ENCODE measurements around the gene SLC41A1.

SLC41A1 gene

DNA sequence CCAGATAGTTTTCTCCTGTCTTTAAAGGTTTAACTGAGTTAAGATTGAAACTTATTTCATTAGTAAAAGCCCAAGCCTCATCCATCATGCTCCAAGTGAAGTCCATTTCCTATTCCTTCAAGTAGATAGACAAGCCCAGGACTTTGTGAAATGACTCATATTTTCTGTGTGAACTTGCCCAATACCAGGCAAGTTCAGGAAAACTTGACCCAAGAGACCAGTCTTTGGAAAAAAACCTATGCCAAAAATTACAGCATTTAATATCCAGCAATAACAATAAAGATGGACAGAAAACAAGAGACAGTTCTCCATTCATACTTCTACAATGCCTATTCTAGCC, 37.3 kb downstream of the SLC41A1 start:
- TF ChIP-seq, protein P1, sequence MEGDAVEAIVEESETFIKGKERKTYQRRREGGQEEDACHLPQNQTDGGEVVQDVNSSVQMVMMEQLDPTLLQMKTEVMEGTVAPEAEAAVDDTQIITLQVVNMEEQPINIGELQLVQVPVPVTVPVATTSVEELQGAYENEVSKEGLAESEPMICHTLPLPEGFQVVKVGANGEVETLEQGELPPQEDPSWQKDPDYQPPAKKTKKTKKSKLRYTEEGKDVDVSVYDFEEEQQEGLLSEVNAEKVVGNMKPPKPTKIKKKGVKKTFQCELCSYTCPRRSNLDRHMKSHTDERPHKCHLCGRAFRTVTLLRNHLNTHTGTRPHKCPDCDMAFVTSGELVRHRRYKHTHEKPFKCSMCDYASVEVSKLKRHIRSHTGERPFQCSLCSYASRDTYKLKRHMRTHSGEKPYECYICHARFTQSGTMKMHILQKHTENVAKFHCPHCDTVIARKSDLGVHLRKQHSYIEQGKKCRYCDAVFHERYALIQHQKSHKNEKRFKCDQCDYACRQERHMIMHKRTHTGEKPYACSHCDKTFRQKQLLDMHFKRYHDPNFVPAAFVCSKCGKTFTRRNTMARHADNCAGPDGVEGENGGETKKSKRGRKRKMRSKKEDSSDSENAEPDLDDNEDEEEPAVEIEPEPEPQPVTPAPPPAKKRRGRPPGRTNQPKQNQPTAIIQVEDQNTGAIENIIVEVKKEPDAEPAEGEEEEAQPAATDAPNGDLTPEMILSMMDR (IDR thresholded peaks at IDR 0.05; ENCODE audit: control extremely low read depth, extremely low read depth, low read depth, missing control alignments) = no peak
- no peak for DNase-seq (ENCODE audit: extremely low spot score)
- ChIA-PET POLR2A (no interaction called here), CTCF (interaction anchor here (1.8 to 6.6 kb wide), 4 partner anchors 15 to 201 kb away, joined by 3 to 36 read pairs (median 6); no protein-coding TSS in a partner anchor)

GRCh38 chr1:205775015-205775716, 37.8 kb downstream of the SLC41A1 start, which contains the start of gene RAB29:
RAB29 (minus strand) TSS chr1:205775482; CDS start chr1:205774956, 526 bp downstream.
- TF ChIP-seq, protein P1 (IDR thresholded peaks at IDR 0.05; ENCODE audit: control extremely low read depth, extremely low read depth, low read depth, missing control alignments) = no peak
- ChIA-PET CTCF (interaction anchor here (0.7 to 6.6 kb wide), 6 partner anchors 13 to 202 kb away, joined by 3 to 36 read pairs (median 6); no protein-coding TSS in a partner anchor), POLR2A (no interaction called here)
- DNase-seq (ENCODE audit: extremely low spot score) = peak; percentile 83

GRCh38 chr1:205774198-205775014, 38.6 kb downstream of the SLC41A1 start:
- peak; percentile 52 for DNase-seq (ENCODE audit: extremely low spot score)
- TF ChIP-seq, protein P1 (IDR thresholded peaks at IDR 0.05; ENCODE audit: control extremely low read depth, extremely low read depth, low read depth, missing control alignments) = no peak
- ChIA-PET CTCF (interaction anchor here (0.7 to 6.6 kb wide), 9 partner anchors 11 to 203 kb away, joined by 3 to 36 read pairs (median 5); no protein-coding TSS in a partner anchor), POLR2A (interaction anchor here (0.7 to 0.8 kb wide), 2 partner anchors 25 to 139 kb away, joined by 3 read pairs; no protein-coding TSS in a partner anchor)

DNA sequence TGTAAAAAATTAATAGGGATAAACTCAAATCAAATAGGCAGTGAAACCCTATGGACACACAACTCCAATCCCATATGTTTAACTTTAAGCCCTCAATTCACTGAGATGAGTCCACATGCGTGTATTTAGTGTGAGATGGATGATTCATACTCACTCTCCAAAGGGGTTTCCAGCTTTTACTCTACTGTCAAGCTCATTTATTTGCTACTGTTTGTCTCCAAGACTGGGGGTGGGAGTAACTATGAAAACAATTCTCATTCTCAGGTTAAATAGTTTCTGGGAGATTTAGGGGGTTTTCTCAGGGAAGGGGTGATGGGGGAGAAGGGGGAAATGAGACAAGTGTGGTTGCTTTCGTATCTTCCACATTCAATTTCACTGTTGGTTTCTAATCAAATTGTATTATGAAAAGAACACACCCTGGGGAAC, 40.4 kb downstream of the SLC41A1 start:
- ChIA-PET CTCF (interaction anchor here (1.1 to 6.6 kb wide), 7 partner anchors 9 to 205 kb away, joined by 3 to 36 read pairs (median 4); no protein-coding TSS in a partner anchor), POLR2A (no interaction called here)
- peak; percentile 56 for DNase-seq (ENCODE audit: extremely low spot score)
- TF ChIP-seq, protein P1 (IDR thresholded peaks at IDR 0.05; ENCODE audit: control extremely low read depth, extremely low read depth, low read depth, missing control alignments) = no peak

DNA sequence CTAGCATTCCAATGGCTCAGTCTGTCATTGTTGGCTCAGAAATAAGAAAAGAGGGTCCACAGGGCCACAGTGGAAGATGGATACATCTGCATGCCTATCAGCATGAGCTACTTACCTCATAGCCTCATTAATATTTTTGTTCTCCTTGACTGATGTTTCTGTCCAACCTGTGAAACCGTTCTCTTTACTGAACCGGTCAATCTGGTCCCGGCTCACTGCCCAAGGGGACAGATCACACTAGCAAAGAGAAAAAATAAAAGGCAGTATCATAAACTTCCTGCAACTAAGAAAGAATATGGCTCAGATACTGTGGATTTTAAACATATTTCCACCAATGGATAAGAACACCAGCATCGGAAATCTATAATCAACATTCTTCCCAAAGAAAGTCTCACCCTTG, 42.4 kb downstream of the SLC41A1 start:
- TF ChIP-seq, protein P1 (IDR thresholded peaks at IDR 0.05; ENCODE audit: control extremely low read depth, extremely low read depth, low read depth, missing control alignments) = no peak
- CTCF ChIA-PET = no interaction called here
- POLR2A ChIA-PET = no interaction called here
- DNase-seq (ENCODE audit: extremely low spot score) = no peak

DNA sequence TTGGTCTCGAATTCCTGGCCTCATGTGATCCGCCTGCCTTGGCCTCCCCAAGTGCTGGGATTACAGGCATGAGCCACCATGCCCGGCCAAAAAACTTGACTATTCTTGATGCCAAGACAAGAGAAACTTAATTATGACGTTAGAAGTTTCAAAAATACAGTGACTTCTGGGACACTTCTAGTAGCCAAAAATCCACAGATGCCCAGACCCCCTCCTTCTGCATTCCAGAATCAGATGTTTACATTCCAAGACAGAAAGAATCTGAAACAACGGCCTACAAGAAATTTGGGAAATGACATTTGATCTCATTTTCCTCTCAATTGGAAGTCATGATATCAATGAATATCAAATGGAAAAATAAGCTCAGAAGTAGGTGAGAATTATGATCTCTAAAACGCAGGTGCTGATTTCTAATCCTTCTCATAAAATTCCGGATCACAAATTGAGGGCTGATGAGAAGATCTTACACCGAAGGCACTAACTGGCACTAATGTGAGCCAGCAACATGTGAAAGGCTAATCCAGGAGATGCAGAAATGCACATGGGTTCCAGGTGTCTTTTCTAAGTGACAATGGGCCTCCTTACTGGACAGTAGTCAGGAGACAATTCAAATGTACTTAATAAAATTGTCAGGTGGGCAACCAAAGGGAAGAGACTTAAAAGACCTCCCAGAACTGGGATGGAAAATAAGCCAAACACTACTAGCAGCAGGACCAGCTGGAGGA, 43.2 kb downstream of the SLC41A1 start:
- DNase-seq (ENCODE audit: extremely low spot score) = no peak
- POLR2A ChIA-PET = no interaction called here
- CTCF ChIA-PET = interaction anchor here (1.6 kb wide), 1 partner anchor 22 kb away, joined by 3 read pairs; no protein-coding TSS in a partner anchor
- TF ChIP-seq, protein P1 (IDR thresholded peaks at IDR 0.05; ENCODE audit: control extremely low read depth, extremely low read depth, low read depth, missing control alignments) = no peak

Measured in GM10248 (cell line).